CD1c-positive myeloid dendritic cell (primary cell): ENCODE measurements around the gene TAC3.

Source experiments
- DNase-seq: peaks from one replicate; pipeline ENCODE4 v3.0.0-alpha.2; 2016; ENCODE audit errors: extremely low spot score

The TAC3 gene

DNA sequence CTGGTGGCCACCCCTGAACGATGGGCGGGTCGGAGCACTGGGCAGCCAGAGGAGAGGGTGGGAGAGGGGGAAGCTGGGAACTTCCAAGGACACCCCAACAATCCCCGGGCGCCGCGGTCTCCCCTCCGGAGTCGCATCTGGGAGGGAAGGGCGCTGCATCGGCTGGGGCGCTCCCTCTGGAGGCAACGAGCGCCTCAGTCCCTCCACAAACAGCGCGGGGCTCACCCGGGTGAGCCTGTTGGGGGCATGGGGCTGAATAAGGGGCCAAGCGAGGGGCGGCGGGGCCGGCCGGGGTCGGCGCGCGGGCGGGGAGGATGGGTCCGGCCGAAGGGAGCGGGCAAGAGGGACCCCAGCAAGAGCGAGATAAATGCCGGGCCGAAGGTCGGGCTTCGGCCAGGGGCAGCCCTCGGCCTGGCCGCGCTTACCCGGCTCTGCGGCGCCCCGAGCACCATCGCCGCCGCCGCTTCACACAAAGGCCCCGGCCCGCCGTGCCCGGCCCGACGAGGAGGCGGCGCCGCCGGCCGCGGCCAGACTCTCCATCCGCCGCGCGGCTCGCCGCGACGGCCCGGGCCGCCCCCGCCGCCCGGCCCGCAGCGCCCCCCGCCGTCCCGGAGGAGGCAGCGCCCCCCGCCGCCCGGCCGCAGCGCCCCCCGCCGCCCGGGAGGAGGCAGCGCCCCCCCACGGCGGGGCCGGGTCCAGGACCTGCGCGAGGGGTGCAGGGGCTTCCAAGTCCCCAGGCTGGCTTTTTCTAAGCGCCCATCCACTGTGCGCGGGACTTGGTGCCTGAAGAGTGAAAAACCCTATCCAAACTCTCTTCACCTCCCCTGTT is 10.1 kb downstream of the TAC3 start, which contains the start of gene ZBTB39:
ZBTB39 (minus strand) TSS at position 567 of the 829 bp plus-strand sequence. CDS start 1,629 bp downstream, outside the sequence.
- peak; percentile 81 for DNase-seq

DNA sequence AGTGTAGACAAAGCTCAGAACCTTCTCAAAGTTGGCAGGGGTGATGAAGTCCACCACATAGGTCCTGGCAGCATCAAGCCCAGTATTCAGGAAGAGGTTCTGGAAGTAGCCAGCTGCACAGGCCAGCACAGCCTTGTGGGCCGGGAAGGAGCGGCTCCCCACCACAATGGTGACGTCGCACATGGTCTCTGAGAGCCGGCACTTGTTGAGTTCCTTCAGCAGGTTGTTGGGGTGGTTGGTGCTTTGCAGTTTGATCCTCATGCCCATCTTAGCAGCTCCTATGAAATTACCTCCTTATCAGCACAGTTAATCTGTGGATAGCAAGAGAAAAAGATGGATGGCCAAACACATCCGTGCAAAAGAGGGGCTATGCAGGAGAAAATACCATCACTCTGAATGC is 11.7 kb downstream of the TAC3 start:
- DNase-seq = no peak

DNA sequence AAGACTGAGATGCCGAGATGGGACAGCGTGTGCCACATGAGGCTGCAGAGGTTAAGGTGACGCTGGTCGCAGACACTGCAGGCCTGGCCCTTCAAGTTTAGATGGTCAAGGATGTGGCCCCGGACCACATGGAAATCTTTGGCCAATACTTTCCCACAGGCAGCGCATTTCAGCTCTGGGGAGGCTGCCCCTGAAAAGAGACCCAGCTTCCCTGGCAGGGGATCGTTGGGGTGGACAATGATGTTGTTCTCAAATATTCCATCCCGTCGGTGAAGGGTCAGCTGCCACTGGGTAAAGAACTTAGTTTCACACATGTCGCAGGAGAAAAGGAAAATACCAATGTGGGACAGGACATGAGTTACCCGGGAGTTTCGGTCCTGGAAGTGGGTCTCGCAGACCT is 12.9 kb downstream of the TAC3 start:
- no peak for DNase-seq

DNA sequence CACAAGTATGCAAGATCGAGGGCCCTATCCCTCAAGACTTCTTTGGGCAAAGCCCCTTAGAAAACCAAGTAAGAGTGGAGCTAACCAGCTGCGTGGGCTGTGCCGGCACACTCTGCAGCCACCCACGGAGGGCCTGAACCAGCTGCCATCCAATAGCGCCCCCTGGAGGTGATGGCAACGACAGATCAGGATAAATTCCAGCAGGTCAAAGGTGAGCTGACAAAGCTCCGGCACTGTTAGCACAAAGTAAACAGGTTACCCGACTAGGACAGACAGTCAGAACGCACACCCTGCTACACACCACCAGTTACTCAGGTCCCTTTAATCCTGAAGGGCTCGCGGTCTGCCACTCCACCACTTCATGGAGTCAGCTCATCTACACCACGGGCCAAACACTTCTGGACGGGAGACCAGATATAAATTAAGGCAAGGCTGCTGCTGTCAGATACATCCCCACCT is 14.9 kb downstream of the TAC3 start:
- peak; percentile 81 for DNase-seq

DNA sequence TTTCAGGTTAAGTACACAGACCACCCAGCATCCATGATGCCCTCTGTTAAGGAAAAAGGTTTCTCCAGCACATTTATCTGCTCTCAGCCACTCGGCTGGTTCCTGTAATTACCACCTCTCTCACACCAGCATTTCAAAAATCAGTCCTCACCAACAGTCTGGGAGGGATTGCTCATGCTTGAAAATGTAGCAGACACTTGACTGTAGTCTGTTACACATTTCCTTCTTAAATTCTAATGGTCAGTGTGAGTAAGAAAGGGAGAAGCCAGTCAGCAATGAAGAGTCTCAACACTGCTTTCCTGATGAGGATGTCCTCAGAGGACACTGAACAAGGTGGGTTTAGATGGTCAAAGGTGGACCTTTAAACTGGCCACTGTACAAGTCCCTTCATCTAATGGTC is 15.9 kb downstream of the TAC3 start:
- no peak for DNase-seq

DNA sequence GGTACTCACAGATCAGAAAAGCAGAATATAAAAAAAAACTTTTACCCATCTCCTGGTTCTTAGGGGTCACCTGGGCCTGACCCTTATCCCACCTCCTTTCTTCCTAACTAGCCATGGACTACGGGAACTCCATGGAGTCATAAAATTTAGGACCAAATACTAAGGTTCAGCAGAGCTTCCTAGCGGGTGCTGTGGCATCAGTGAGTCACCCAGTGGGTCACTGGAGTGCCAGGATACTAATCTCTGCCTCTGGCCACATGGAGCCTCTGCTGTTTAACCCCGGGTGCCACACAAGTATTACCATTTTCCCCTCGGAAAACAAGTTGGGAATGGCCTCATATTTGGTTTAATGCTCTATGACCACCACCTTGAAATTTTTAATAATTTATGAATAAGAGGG is 16.9 kb downstream of the TAC3 start:
- DNase-seq = no peak

DNA sequence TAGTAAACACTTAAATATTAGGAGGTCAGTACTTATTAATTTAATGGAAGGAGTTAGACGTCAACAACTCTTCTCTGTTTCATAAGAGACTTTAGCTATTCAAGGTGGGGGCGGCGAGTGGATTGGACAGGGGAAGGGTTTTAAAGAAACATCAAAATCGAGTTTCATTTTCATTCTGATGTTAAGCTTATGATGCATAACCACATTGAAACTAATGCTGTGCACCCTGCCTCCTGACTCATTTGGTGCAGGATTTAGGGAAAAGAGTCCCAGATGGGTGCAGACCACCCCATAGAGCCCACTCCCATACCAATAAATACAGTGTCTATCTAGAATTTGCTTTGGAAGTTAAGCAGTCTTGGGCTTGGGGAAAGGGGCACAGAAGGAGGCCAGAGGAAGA is 17.3 kb downstream of the TAC3 start:
- no peak for DNase-seq

DNA sequence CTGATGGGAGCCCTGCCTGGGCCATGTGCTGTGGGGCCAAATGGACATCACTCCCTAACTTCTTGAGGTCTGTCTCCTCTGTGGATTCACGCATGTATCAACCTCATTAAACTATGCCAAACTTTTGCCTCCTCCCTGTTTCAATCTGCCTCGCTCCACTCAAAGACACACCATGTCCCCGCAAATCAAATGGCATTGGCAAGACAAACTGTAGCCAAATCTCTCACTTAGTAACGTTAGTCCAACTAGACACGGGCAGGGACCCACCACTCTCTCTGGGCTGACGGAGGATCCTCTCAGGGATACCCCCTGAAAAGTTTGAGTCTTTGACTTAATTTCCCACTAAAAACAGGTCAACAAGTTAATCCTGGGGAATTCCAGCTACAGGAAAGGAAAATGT is 18.0 kb downstream of the TAC3 start:
- no peak for DNase-seq

DNA sequence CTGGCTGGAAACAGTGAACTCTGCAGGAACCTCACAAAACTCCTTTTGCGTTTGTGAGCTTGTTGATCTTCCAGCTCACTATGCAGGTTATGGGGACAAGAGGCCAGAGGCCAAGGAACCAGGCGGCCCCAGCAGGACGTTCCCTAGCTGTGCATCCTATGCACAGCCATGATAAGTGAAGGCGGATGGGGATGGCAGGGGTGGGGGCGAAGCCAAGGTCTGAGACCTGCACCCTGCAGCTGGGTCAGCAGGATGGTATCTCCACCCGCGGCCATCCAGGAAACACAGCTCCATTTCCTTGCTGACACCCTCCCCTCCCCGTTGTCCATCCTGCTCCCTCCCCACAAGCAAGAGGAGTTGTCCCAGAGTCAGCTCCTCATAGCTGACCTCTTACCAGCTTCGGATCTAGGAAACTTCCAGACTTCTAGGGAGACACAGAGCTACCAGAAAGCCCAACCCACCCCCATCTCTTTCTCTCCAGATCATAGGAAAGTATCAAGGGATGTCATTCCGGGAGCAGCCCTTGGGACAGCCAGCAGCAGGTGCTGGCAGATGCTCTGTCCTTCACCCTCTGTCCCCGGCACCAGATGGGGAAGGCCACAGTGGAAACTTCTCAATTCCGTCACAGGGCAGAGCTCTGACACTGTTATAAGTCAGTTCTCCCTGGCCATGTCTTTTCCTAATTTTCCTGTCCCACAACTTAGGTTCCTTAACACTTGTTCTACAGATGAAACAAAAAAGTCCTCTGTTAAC is 19.4 kb downstream of the TAC3 start:
- no peak for DNase-seq

DNA sequence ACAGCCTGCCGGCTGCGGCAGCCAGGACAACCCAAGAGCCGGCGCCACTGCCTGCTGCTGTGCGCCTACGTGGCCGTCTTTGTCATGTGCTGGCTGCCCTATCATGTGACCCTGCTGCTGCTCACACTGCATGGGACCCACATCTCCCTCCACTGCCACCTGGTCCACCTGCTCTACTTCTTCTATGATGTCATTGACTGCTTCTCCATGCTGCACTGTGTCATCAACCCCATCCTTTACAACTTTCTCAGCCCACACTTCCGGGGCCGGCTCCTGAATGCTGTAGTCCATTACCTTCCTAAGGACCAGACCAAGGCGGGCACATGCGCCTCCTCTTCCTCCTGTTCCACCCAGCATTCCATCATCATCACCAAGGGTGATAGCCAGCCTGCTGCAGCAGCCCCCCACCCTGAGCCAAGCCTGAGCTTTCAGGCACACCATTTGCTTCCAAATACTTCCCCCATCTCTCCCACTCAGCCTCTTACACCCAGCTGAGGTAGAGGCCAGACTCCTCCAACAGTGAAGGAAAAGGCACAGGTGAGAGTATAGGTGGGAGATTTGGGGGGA is 20.3 kb downstream of the TAC3 start:
- DNase-seq = no peak

DNA sequence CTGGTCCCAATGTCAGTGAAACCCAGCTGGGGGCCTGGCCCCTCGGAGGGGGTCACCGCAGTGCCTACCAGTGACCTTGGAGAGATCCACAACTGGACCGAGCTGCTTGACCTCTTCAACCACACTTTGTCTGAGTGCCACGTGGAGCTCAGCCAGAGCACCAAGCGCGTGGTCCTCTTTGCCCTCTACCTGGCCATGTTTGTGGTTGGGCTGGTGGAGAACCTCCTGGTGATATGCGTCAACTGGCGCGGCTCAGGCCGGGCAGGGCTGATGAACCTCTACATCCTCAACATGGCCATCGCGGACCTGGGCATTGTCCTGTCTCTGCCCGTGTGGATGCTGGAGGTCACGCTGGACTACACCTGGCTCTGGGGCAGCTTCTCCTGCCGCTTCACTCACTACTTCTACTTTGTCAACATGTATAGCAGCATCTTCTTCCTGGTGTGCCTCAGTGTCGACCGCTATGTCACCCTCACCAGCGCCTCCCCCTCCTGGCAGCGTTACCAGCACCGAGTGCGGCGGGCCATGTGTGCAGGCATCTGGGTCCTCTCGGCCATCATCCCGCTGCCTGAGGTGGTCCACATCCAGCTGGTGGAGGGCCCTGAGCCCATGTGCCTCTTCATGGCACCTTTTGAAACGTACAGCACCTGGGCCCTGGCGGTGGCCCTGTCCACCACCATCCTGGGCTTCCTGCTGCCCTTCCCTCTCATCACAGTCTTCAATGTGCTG is 21.0 kb downstream of the TAC3 start:
- DNase-seq = no peak

DNA sequence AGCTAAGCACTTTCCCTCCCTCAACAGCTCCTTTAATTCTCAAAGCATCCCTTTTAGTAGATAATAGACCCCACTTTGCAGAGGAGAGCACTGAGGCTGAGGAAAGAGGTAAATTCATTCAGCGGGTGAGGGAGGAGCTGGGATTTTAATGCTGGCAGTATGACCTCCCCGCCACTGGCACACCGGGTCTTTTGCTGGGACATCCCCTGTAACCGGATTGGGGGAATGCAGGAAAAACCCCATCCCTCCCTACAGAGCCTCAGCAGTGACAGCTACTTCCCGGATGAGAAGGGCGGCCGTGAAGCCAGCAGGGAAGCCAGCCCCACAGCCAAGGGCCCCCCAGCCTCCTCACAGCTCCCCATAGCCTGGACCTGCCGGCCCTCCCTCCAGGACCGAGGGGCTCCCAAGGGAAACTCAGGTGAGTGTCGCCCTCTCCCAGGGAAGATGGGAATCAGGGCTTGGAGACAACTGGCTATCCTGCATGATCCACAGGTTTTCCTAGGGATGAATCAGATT is 22.0 kb downstream of the TAC3 start:
- no peak for DNase-seq

DNA sequence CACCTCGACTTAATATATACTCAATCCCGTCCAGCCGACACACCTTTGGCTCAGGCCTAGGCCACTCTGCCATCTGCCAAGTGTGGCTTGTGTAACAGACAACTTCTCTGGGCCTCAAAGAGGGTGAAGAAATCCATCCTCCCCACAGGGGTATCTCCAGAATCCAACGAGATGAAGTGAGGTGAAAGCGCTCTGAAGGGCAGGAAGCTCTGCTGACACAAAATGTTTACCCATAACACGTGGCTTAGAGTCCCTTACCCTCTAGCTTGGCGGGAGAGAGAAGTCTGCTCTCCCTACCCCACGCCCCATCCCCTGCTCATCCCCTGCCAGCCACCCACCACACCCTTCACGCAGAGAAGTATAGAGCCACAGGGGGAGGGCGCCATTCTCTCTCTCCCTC is 23.0 kb downstream of the TAC3 start:
- no peak for DNase-seq

DNA sequence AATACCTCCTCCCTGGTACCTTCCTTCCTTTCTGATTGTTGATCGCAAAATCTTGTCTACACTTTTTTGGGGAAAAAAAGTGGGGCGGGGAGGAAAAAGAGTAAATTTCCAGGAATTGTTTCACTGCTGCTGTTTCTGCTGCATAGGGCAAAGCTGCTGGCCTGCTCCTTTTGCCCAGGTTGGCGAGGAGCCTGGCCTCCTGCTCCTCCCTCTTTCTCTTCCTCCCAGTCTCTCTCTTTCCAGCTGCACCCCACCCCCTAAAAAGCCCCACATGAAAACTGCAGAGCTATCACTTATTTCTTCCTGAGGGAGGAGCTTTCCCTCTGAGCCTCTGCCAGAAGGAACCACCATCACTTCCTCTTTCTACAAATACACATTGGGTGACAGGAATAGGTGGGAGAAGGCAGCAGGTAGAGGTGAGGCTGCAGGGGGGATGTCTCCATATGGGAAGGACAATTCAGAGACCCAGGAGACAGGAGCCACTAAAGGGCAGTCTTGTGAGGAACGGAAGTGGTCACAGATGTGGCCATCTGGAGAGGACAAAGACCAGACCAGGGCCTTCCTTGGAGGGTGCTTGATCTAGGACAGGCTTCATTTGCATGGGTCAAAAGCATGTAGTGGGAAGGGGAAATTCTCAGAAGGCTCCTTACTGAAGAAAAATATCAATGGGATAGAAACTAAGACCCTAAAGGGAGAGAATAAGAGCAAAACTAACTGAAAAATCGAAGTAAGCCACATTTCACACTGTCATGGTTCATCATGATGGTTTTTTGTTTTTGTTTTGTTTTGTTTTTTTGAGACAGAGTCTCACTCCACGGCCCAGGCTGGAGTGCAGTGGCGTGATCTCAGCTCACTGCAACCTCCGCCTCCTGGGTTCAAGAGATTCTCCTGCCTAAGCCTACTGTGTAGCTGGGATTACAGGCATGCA is 24.7 kb downstream of the TAC3 start:
- peak; percentile 38 for DNase-seq

DNA sequence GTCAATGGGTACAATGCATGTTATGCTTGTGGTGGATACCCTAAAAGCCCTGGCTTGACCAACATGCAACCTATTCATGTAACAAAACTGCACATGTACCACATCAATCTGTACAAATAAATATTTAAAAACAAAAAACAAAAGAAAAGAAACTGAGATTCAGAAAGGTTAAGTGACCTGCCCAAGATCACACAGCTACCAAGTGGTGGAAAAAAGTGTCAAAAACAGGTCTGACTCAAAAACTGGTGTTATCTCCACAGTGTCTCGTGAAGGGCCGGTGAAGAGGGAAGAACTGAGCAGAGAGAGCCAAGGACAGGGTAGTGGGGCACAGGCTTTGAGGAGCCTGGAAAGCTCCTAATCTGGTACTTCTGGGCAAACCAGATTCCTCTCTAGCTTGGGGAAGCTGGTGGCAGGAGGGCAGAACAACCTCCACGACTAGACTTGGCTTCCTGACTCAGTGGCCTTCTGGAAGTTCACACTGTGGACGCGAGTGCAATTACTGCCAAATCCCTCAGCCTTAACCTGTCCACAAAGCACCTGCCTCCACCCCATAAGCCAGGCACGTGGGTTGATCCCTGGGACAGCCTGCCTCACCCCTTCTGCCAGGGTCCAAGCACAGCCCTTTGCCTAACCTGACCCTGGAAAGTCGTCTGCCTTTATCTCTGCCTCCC is 25.5 kb downstream of the TAC3 start:
- no peak for DNase-seq

DNA sequence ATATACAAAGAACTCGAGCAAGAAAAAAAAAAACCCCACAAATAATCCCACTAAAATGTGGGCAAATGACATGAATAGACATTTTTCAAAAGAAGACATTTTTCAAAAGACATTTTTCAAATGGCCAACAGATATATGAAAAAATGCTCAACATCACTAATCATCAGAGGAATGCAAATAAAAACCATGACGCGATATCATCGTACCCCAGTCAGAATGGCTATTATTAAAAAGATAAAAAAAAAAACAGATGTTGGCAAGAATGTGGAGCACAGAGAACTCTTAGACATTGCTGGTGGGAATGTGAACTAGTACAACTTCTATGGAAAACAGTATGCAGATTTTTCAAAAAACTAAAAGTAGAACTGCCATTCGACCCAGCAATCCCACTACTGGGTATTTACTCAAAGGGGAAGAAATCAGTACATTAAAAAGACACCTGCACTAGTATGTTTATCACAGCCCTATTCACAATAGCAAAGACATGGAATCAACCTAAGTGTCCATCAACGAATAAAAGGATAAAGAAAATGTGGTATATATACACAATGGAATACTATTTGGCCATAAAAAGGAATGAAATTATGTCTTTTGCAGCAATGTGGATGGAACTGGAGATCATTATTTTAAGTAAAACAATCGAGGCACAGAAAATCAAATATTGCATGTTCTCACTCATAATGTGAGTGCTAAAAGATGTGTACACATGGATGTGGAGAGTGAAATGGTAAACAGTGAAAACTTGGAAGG is 26.3 kb downstream of the TAC3 start:
- no peak for DNase-seq

DNA sequence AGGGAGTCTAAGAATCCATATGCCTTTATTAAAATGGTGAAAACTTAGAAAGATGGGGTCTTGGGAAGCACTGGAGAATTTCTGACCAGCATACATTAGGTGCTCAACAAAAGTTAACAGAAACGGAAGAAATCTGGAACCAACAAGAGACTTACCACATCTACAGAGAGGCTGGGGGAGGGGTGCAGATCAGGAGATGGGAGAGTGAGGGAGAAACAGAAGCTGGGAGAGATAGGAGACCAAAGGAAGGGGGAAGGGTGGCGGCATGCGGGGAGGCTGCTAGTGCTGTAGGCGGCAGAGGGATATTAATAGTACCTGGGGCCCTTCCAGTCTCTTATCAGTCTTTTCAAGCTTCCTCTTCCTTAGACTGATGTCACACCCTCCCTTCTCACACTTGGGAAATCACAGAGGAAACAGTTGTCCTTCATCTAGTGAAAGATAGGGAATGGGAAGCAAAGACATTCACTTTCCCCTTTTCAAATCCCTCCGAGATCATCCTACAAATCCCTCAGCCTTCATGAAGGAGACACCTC is 28.1 kb downstream of the TAC3 start:
- peak; percentile 38 for DNase-seq

DNA sequence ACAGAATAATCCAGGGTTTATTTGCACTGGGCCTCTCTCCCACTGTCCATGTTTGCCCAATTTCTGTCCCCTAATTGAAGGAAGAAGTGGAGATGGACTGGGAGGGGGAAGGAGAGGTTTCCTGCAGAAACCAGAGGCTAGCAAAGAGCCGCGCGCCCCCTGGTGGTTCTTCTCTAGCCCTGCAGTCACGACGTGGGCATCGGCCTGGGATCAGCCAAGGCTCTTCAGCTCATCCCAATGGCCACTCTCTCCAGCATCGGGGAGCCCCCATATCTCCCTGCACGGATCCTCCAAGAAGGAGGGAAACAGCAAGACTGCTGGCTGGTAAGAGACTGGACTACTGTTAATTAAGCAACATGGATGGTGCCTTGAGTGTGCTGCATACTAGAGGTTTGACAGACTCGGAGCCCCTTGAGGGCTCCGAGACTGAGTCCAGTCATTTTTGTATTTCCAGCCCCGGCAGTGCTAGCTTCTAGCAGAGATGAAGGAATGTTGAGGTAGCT is 28.7 kb downstream of the TAC3 start:
- peak; percentile 86 for DNase-seq

DNA sequence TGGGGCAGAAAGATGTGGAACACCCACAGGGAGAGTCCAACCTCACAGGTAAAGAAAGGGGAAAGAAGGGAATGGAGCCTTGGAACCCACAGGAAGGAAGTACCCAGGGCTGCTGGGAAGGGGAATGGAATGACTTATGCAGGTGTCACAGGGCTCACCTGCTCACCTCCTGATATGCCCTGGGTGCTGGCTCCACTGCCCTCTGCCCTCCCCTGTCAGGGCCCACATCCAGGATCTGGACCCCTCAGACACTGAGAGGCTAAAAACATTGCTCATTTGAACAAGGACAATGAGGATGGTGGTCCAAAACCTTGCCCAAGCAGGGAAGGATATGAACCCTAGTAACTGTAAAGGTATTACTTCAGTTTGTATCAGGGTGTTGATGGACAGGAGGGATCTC is 29.3 kb downstream of the TAC3 start:
- DNase-seq = no peak
